ENCODE results near the gene TMEM135.

The TMEM135 gene

GRCh38 chr11:87061766-87062165 lies 24.0 kb downstream of the TMEM135 start:
- Histone ChIP-seq H3K9ac (ENCODE audit: low read length in 5 of 5) (no peak overlapping the region), H3K27me3 (ENCODE audit: control insufficient read depth in 5 of 5, insufficient read depth in 4 of 5, low read length in 5 of 5) (no peaks in the 10 kb centered on the region), H3K4me3 (ENCODE audit: low read depth in 1 of 5, low read length in 5 of 5) (no peak overlapping the region), H3K36me3 (ENCODE audit: control insufficient read depth in 5 of 5, insufficient read depth in 5 of 5, low read length in 5 of 5) (peaks cover 0 to 2% (median 0%) of the 10 kb centered on the region in 5 donors), H3K9me3 (ENCODE audit: control insufficient read depth in 5 of 5, low read length in 5 of 5) (no peaks in the 10 kb centered on the region), H3K27ac (ENCODE audit: low read depth, low read length) (no peak overlapping the region), H3K4me1 (ENCODE audit: control insufficient read depth in 5 of 5, insufficient read depth in 5 of 5, low read length in 5 of 5) (peaks cover 0 to 10% (median 4%) of the 10 kb centered on the region in 5 donors)

GRCh38 chr11:87063982-87064381 lies 26.2 kb downstream of the TMEM135 start:
- peaks cover 0 to 4% (median 2%) of the 10 kb centered on the region in 5 donors for H3K36me3 ChIP-seq (ENCODE audit: control insufficient read depth in 5 of 5, insufficient read depth in 5 of 5, low read length in 5 of 5)
- H3K4me3 ChIP-seq (ENCODE audit: low read depth in 1 of 5, low read length in 5 of 5): no peak overlapping the region
- H3K9me3 ChIP-seq (ENCODE audit: control insufficient read depth in 5 of 5, low read length in 5 of 5): no peaks in the 10 kb centered on the region
- H3K27ac ChIP-seq (ENCODE audit: low read depth, low read length): no peak overlapping the region
- H3K4me1 ChIP-seq (ENCODE audit: control insufficient read depth in 5 of 5, insufficient read depth in 5 of 5, low read length in 5 of 5): peaks cover 0 to 5% (median 0%) of the 10 kb centered on the region in 5 donors
- H3K9ac ChIP-seq (ENCODE audit: low read length in 5 of 5): no peak overlapping the region
- no peaks in the 10 kb centered on the region for H3K27me3 ChIP-seq (ENCODE audit: control insufficient read depth in 5 of 5, insufficient read depth in 4 of 5, low read length in 5 of 5)

GRCh38 chr11:87072787-87073186 lies 35.1 kb downstream of the TMEM135 start:
- H3K27ac ChIP-seq (ENCODE audit: low read depth, low read length): no peak overlapping the region
- H3K4me3 ChIP-seq (ENCODE audit: low read depth in 1 of 5, low read length in 5 of 5): no peak overlapping the region
- H3K36me3 ChIP-seq (ENCODE audit: control insufficient read depth in 5 of 5, insufficient read depth in 5 of 5, low read length in 5 of 5): peaks cover 25 to 52% (median 38%) of the 10 kb centered on the region in 5 donors
- H3K9me3 ChIP-seq (ENCODE audit: control insufficient read depth in 5 of 5, low read length in 5 of 5): no peaks in the 10 kb centered on the region
- no peaks in the 10 kb centered on the region for H3K4me1 ChIP-seq (ENCODE audit: control insufficient read depth in 5 of 5, insufficient read depth in 5 of 5, low read length in 5 of 5)
- no peak overlapping the region for H3K9ac ChIP-seq (ENCODE audit: low read length in 5 of 5)
- H3K27me3 ChIP-seq (ENCODE audit: control insufficient read depth in 5 of 5, insufficient read depth in 4 of 5, low read length in 5 of 5): no peaks in the 10 kb centered on the region

GRCh38 chr11:87076260-87076783 lies 38.6 kb downstream of the TMEM135 start:
- H3K9ac ChIP-seq (ENCODE audit: low read length in 5 of 5): no peak overlapping the region
- H3K9me3 ChIP-seq (ENCODE audit: control insufficient read depth in 5 of 5, low read length in 5 of 5): no peaks in the 10 kb centered on the region
- H3K27me3 ChIP-seq (ENCODE audit: control insufficient read depth in 5 of 5, insufficient read depth in 4 of 5, low read length in 5 of 5): no peaks in the 10 kb centered on the region
- no peaks in the 10 kb centered on the region for H3K4me1 ChIP-seq (ENCODE audit: control insufficient read depth in 5 of 5, insufficient read depth in 5 of 5, low read length in 5 of 5)
- no peak overlapping the region for H3K27ac ChIP-seq (ENCODE audit: low read depth, low read length)
- H3K36me3 ChIP-seq (ENCODE audit: control insufficient read depth in 5 of 5, insufficient read depth in 5 of 5, low read length in 5 of 5): peaks cover 22 to 41% (median 36%) of the 10 kb centered on the region in 5 donors
- no peak overlapping the region for H3K4me3 ChIP-seq (ENCODE audit: low read depth in 1 of 5, low read length in 5 of 5)

DNA sequence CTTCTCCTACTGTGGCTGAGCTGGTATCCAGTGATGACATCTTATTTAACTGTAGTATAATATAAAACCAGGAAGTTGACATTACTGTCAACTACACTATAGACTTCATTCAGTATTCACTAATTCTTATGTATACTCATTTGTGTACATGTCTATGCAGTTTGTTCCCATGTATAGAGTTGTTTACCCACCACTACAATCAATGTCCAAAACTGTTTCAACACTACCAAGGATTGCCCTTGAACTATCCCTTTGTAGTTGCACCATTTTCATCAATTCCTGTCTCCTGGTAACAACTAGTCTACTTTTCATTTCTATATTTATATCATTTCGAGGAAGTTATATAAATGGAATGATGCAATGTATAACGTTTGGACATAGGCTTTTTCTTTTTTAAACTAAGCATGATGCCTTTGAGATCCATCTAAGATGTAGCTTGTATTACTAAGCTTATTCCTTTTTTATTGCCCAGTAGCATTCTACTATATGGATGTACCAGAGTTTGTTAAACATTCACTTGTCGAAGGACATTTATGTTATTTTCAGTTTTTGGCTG lies 39.2 kb downstream of the TMEM135 start:
- Histone ChIP-seq H3K9ac (ENCODE audit: low read length in 5 of 5) (no peak overlapping the region), H3K4me3 (ENCODE audit: low read depth in 1 of 5, low read length in 5 of 5) (no peak overlapping the region)

DNA sequence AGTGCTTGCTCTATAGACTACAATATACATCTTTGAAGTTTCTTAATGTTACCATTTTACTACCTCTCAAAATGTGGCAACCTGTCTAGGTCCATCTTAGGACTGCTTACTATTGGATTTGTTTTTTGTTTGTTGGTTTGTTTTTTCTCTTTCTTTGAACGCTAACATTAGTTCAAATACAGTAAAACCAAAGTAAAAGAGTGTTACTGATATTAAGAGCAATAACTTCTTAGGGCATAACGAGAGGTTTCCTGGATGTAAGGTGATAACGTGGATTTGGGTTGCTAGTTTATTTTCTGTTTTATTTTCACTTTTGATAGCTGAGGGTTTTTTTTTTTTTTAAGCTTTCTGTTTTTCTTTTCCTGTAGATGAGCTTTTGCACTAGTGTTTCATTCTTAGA lies 43.6 kb downstream of the TMEM135 start:
- H3K27me3 ChIP-seq (ENCODE audit: control insufficient read depth in 5 of 5, insufficient read depth in 4 of 5, low read length in 5 of 5): no peaks in the 10 kb centered on the region
- peak overlapping the region in 2 of 5 donors; percentile 28 to 45 for H3K9ac ChIP-seq (ENCODE audit: low read length in 5 of 5)
- H3K4me1 ChIP-seq (ENCODE audit: control insufficient read depth in 5 of 5, insufficient read depth in 5 of 5, low read length in 5 of 5): peaks cover 0 to 11% (median 0%) of the 10 kb centered on the region in 5 donors
- H3K36me3 ChIP-seq (ENCODE audit: control insufficient read depth in 5 of 5, insufficient read depth in 5 of 5, low read length in 5 of 5): peaks cover 9 to 15% (median 13%) of the 10 kb centered on the region in 5 donors
- no peaks in the 10 kb centered on the region for H3K9me3 ChIP-seq (ENCODE audit: control insufficient read depth in 5 of 5, low read length in 5 of 5)
- peak overlapping the region; percentile 54 for H3K27ac ChIP-seq (ENCODE audit: low read depth, low read length)
- H3K4me3 ChIP-seq (ENCODE audit: low read depth in 1 of 5, low read length in 5 of 5): peak overlapping the region in 4 of 5 donors; percentile 17 to 53 (median 44)

More for the DNA sequence above, 39.2 kb downstream of the TMEM135 start:
- no peaks in the 10 kb centered on the region for H3K27me3 ChIP-seq (ENCODE audit: control insufficient read depth in 5 of 5, insufficient read depth in 4 of 5, low read length in 5 of 5)
- H3K4me1 ChIP-seq (ENCODE audit: control insufficient read depth in 5 of 5, insufficient read depth in 5 of 5, low read length in 5 of 5): peaks cover 0 to 2% (median 0%) of the 10 kb centered on the region in 5 donors
- H3K9me3 ChIP-seq (ENCODE audit: control insufficient read depth in 5 of 5, low read length in 5 of 5): no peaks in the 10 kb centered on the region
- H3K27ac ChIP-seq (ENCODE audit: low read depth, low read length): no peak overlapping the region
- peaks cover 22 to 37% (median 33%) of the 10 kb centered on the region in 5 donors for H3K36me3 ChIP-seq (ENCODE audit: control insufficient read depth in 5 of 5, insufficient read depth in 5 of 5, low read length in 5 of 5)

- H3K27me3 ChIP-seq (ENCODE audit: control insufficient read depth in 5 of 5, insufficient read depth in 4 of 5, low read length in 5 of 5): no peaks in the 10 kb centered on the region
- no peak overlapping the region for H3K4me3 ChIP-seq (ENCODE audit: low read depth in 1 of 5, low read length in 5 of 5)
- H3K4me1 ChIP-seq (ENCODE audit: control insufficient read depth in 5 of 5, insufficient read depth in 5 of 5, low read length in 5 of 5): peaks cover 0 to 11% (median 0%) of the 10 kb centered on the region in 5 donors
- H3K27ac ChIP-seq (ENCODE audit: low read depth, low read length): no peak overlapping the region
- H3K36me3 ChIP-seq (ENCODE audit: control insufficient read depth in 5 of 5, insufficient read depth in 5 of 5, low read length in 5 of 5): peaks cover 0 to 9% (median 5%) of the 10 kb centered on the region in 5 donors
- H3K9me3 ChIP-seq (ENCODE audit: control insufficient read depth in 5 of 5, low read length in 5 of 5): no peaks in the 10 kb centered on the region
- no peak overlapping the region for H3K9ac ChIP-seq (ENCODE audit: low read length in 5 of 5)
Measured at GRCh38 chr11:87082590-87082989, 44.9 kb downstream of the TMEM135 start.

- H3K27ac ChIP-seq (ENCODE audit: low read depth, low read length): no peak overlapping the region
Measured at GRCh38 chr11:87083029-87083428, 45.3 kb downstream of the TMEM135 start.

GRCh38 chr11:87092159-87092558 lies 54.4 kb downstream of the TMEM135 start:
- no peak overlapping the region for H3K27ac ChIP-seq (ENCODE audit: low read depth, low read length)
- no peak overlapping the region for H3K4me3 ChIP-seq (ENCODE audit: low read depth in 1 of 5, low read length in 5 of 5)
- peaks cover 3 to 21% (median 14%) of the 10 kb centered on the region in 5 donors for H3K36me3 ChIP-seq (ENCODE audit: control insufficient read depth in 5 of 5, insufficient read depth in 5 of 5, low read length in 5 of 5)
- H3K9ac ChIP-seq (ENCODE audit: low read length in 5 of 5): no peak overlapping the region
- no peaks in the 10 kb centered on the region for H3K27me3 ChIP-seq (ENCODE audit: control insufficient read depth in 5 of 5, insufficient read depth in 4 of 5, low read length in 5 of 5)
- peaks cover 0 to 7% (median 5%) of the 10 kb centered on the region in 5 donors for H3K9me3 ChIP-seq (ENCODE audit: control insufficient read depth in 5 of 5, low read length in 5 of 5)
- H3K4me1 ChIP-seq (ENCODE audit: control insufficient read depth in 5 of 5, insufficient read depth in 5 of 5, low read length in 5 of 5): no peaks in the 10 kb centered on the region

More at GRCh38 chr11:87083029-87083428, 45.3 kb downstream of the TMEM135 start:
- H3K9ac ChIP-seq (ENCODE audit: low read length in 5 of 5): no peak overlapping the region
- no peaks in the 10 kb centered on the region for H3K27me3 ChIP-seq (ENCODE audit: control insufficient read depth in 5 of 5, insufficient read depth in 4 of 5, low read length in 5 of 5)
- peaks cover 0 to 11% (median 0%) of the 10 kb centered on the region in 5 donors for H3K4me1 ChIP-seq (ENCODE audit: control insufficient read depth in 5 of 5, insufficient read depth in 5 of 5, low read length in 5 of 5)
- no peak overlapping the region for H3K4me3 ChIP-seq (ENCODE audit: low read depth in 1 of 5, low read length in 5 of 5)
- peaks cover 0 to 9% (median 2%) of the 10 kb centered on the region in 5 donors for H3K36me3 ChIP-seq (ENCODE audit: control insufficient read depth in 5 of 5, insufficient read depth in 5 of 5, low read length in 5 of 5)
- no peaks in the 10 kb centered on the region for H3K9me3 ChIP-seq (ENCODE audit: control insufficient read depth in 5 of 5, low read length in 5 of 5)

- H3K36me3 ChIP-seq (ENCODE audit: control insufficient read depth in 5 of 5, insufficient read depth in 5 of 5, low read length in 5 of 5): peaks cover 3 to 22% (median 14%) of the 10 kb centered on the region in 5 donors
- peaks cover 0 to under 1% (median 0%) of the 10 kb centered on the region in 5 donors for H3K4me1 ChIP-seq (ENCODE audit: control insufficient read depth in 5 of 5, insufficient read depth in 5 of 5, low read length in 5 of 5)
- no peak overlapping the region for H3K27ac ChIP-seq (ENCODE audit: low read depth, low read length)
- H3K4me3 ChIP-seq (ENCODE audit: low read depth in 1 of 5, low read length in 5 of 5): no peak overlapping the region
- no peak overlapping the region for H3K9ac ChIP-seq (ENCODE audit: low read length in 5 of 5)
- peaks cover 0 to 7% (median 5%) of the 10 kb centered on the region in 5 donors for H3K9me3 ChIP-seq (ENCODE audit: control insufficient read depth in 5 of 5, low read length in 5 of 5)
- H3K27me3 ChIP-seq (ENCODE audit: control insufficient read depth in 5 of 5, insufficient read depth in 4 of 5, low read length in 5 of 5): no peaks in the 10 kb centered on the region
Measured at GRCh38 chr11:87092567-87092966, 54.8 kb downstream of the TMEM135 start.
